Stimulated activated CD4-positive, alpha-beta T cell treated with anti-CD3 and anti-CD28 coated beads, Interleukin-1b, Interleukin-23, amount 100 ng/mL, for 24 hours (primary cell): ENCODE data around the gene FUT4.
"Not testable (repeated sequence)": the region's sequence is repeated elsewhere in the genome, so short reads cannot be mapped to it uniquely, and the experiment has no call there.

Experiments used
- DNase-seq, 4 experiments: peaks; one replicate each; pipeline ENCODE4 v3.0.0-alpha.2; 2020; ENCODE audit warnings: low read depth in 4 of 4, low spot score in 1 of 4

The FUT4 gene

GRCh38 chr11:94532211-94532610 is 11.5 kb upstream of the FUT4 start:
- DNase-seq: no peak

- no peak for DNase-seq
Observed at GRCh38 chr11:94533206-94533605, 10.5 kb upstream of the FUT4 start.

DNA sequence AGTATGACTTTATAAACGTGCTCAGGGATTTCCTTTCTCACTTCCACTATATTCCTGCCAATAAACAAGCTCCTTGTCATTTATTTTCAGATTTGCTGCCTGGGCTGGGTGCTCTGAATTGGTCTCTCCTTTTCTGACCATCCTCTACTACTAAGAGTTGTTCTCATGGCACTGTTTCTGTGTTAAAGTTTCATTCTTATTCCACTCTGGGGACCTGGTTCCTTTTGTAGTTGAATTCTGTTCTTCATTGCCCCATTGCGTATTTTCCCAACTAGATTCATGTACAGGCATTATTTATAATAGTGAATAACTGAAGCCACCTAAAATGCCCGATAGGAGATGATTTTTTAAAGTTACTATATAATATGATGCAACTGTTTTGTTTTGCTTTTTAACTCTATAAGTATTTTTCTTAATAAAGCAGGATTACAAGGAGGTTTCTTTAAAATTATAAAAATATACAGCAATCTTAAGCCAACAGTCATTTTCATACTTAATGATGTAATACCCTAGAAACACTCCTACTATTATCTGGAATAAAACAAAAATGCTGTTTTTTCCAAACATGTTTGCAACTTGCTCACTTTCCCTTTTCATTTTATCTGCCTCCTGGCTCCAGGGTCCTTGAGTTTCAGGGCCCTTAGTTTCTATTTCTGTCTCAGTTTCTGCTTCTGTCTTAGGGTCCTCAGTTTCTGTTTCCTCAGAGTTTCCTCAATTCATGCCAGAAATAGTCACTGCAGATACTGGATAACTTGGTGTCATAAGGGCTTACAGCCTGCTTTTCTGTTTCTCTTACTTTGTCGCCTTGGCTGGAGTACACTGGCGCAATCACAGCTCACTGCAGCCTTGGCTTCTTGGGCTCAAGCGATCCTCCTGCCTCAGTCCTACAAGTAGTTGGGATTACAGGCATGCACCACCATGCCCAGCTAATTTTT is 9.8 kb upstream of the FUT4 start:
- DNase-seq: no peak

DNA sequence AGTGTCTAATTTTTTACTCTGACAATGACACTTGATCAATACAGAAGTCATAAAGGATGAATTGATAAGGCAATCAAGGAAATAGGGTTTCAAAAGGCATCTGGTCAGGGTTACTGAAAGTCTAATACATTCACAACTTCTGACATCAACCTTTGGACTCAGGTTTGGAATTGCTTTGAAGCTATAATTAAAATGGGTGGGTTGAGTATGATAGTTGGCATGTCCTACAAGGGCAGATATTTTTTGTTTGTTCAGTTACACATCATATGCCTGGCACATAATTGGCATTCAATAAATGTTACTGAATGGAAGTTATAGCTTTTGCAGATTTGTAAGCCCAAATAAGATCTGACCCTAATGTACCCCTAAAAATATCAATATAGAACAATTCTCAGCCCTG is 7.3 kb upstream of the FUT4 start:
- DNase-seq: no peak

GRCh38 chr11:94537031-94537600 is 6.6 kb upstream of the FUT4 start:
- no peak for DNase-seq

GRCh38 chr11:94539420-94539819 is 4.3 kb upstream of the FUT4 start:
- no peak for DNase-seq

DNA sequence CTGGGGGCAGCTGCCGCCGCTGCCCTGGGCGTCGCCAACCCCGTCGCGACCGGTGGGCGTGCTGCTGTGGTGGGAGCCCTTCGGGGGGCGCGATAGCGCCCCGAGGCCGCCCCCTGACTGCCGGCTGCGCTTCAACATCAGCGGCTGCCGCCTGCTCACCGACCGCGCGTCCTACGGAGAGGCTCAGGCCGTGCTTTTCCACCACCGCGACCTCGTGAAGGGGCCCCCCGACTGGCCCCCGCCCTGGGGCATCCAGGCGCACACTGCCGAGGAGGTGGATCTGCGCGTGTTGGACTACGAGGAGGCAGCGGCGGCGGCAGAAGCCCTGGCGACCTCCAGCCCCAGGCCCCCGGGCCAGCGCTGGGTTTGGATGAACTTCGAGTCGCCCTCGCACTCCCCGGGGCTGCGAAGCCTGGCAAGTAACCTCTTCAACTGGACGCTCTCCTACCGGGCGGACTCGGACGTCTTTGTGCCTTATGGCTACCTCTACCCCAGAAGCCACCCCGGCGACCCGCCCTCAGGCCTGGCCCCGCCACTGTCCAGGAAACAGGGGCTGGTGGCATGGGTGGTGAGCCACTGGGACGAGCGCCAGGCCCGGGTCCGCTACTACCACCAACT is 1.0 kb downstream of the FUT4 start:
- DNase-seq: peak in 1 of 4 experiments; percentile 11

- DNase-seq: no peak
Observed at GRCh38 chr11:94545264-94546161, 1.8 kb downstream of the FUT4 start.

DNA sequence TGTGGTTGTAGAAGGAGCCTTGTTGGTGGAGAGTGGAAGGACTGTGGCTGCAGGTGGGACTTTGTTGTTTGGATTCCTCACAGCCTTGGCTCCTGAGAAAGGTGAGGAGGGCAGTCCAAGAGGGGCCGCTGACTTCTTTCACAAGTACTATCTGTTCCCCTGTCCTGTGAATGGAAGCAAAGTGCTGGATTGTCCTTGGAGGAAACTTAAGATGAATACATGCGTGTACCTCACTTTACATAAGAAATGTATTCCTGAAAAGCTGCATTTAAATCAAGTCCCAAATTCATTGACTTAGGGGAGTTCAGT is 2.4 kb downstream of the FUT4 start:
- no peak for DNase-seq

GRCh38 chr11:94546886-94547285 is 3.2 kb downstream of the FUT4 start:
- DNase-seq: no peak

GRCh38 chr11:94549146-94549545 is 5.4 kb downstream of the FUT4 start:
- DNase-seq: no peak

GRCh38 chr11:94550513-94550912 is 6.8 kb downstream of the FUT4 start:
- no peak for DNase-seq

GRCh38 chr11:94553938-94554337 is 10.2 kb downstream of the FUT4 start:
- no peak for DNase-seq

- not testable (repeated sequence) for DNase-seq
Observed at GRCh38 chr11:94555752-94556329, 12.1 kb downstream of the FUT4 start.

GRCh38 chr11:94557421-94557820 is 13.7 kb downstream of the FUT4 start:
- DNase-seq: no peak

DNA sequence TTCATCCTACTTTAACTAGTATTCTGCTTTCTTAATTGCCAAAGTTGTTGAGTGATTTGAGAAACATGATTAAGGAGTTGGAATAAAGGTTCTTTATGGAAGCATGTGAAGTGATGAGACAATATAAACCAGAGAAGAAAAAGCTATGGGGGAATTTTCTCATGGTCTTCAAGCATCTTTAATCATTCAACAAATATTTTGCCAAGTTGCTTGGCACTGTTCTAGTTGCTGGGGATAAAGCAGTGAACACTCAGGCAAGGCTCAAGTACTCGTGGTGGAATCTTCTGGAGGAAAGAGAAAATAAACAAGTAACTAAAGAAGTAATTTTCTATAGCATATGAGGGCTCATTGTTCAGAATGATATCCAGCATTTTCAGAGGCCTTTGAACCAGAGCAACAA is 14.3 kb downstream of the FUT4 start:
- no peak for DNase-seq

- no peak for DNase-seq
Observed at GRCh38 chr11:94558468-94558867, 14.7 kb downstream of the FUT4 start.

GRCh38 chr11:94558932-94559331 is 15.2 kb downstream of the FUT4 start:
- DNase-seq: no peak

DNA sequence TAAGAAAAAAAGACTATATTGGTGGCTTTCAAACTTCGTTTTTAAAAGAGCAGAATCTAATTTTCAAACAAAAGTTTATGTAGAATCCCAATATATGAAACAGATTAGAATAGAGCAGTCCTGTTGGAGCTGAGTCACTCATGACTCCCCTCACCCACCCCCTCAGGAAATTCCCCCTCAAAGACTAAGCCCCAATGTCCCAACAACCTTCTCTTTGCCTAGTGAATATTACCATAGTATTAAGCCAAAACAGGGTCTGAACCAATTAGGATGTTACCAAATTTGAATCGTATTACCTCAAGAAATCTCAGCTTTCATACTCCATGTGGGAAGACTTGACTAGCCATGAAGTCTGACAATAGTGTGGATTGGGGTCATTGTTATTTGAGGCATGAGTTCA is 15.6 kb downstream of the FUT4 start:
- no peak for DNase-seq

DNA sequence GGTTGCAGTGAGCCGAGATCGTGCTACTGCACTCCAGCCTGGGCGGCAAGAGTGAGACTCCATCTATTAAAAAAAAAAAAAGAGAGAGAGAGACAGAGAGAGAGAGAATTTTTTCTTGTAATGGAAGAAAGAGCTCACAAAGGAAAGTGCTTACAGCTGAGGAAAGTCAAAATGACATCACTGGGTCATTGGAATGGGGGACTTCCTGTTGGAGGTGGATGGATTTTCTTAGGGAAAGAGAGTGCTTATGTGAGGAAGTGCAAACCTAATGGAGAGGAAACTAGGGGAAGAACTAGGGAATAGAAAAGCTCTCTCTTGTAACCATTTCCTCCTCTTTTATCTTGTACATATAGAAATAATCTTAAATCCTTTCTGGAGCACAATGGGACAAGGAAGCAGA is 17.1 kb downstream of the FUT4 start:
- DNase-seq: no peak
